ENCODE data around the gene SLC22A23.
A peak's percentile ranks its signal among the peaks of the same experiment; 100 is the strongest.

Gene SLC22A23

GRCh38 chr6:3500262-3501014 is 43.6 kb upstream of the SLC22A23 start (continued):
- TF ChIP-seq ZNF529 (tag by site-specific recombination; IDR thresholded peaks at IDR 0.05; ENCODE audit: insufficient replicate concordance) (no peak), ZNF843 (tag by site-specific recombination; IDR thresholded peaks at IDR 0.05) (peak; percentile 87), ZNF223 (tag by site-specific recombination; IDR thresholded peaks at IDR 0.05) (0 out of 2 replicates have a peak, but pooled peaks have one; percentile 62), ZSCAN23 (tag by site-specific recombination; IDR thresholded peaks at IDR 0.05) (no peak), ZSCAN4 (tag by site-specific recombination; IDR thresholded peaks at IDR 0.05) (no peak), ZNF157 (tag by site-specific recombination; IDR thresholded peaks at IDR 0.05) (no peak), PRDM1 (tag by site-specific recombination; IDR thresholded peaks at IDR 0.05) (no peak), ZNF791 (tag by site-specific recombination; IDR thresholded peaks at IDR 0.05) (no peak), ZNF837 (tag by site-specific recombination; IDR thresholded peaks at IDR 0.05) (no peak), GFI1B (tag by site-specific recombination; IDR thresholded peaks at IDR 0.05) (0 out of 2 replicates have a peak, but pooled peaks have one; percentile 7), YY2 (tag by site-specific recombination; IDR thresholded peaks at IDR 0.05) (no peak)

GRCh38 chr6:3499603-3500002 is 42.8 kb upstream of the SLC22A23 start:
- TF ChIP-seq ZNF704 (tag by site-specific recombination; IDR thresholded peaks at IDR 0.05), result no peak
- TF ChIP-seq ZNF148 (tag by site-specific recombination; IDR thresholded peaks at IDR 0.05; ENCODE audit: borderline replicate concordance), result no peak
- ChIA-PET CTCF (interaction anchor here (1.2 kb wide), 1 partner anchor 42 kb away, joined by 3 read pairs; no protein-coding TSS in a partner anchor), POLR2A (no interaction called here)
- H3K9me3 ChIP-seq (ENCODE audit: control insufficient read depth, insufficient read depth, low read depth, low read length), result no peaks in the 10 kb centered on the region
- H3K36me3 ChIP-seq (ENCODE audit: control insufficient read depth in 2 of 2, insufficient read depth in 1 of 2, low read length in 2 of 2), result no peaks in the 10 kb centered on the region
- H3K4me3 ChIP-seq (ENCODE audit: low read depth, low read length), result no peak overlapping the region
- H3K27ac ChIP-seq (ENCODE audit: extremely low read depth, low read depth, low read length), result peak overlapping the region; percentile 83
- peaks cover 22% of the 10 kb centered on the region for H3K4me1 ChIP-seq (ENCODE audit: control insufficient read depth, insufficient read depth, low read length)

GRCh38 chr6:3496395-3496794 is 39.5 kb upstream of the SLC22A23 start:
- H3K4me3 ChIP-seq (ENCODE audit: low read depth, low read length), result no peak overlapping the region
- ChIA-PET POLR2A (interaction anchor here (0.7 kb wide), 1 partner anchor 23 kb away, joined by 3 read pairs; no protein-coding TSS in a partner anchor), CTCF (interaction anchor here (1.0 to 1.5 kb wide), 2 partner anchors 15 to 235 kb away, joined by 4 to 7 read pairs; no protein-coding TSS in a partner anchor)
- no peak overlapping the region for H3K27ac ChIP-seq (ENCODE audit: extremely low read depth, low read depth, low read length)
- peaks cover 11% of the 10 kb centered on the region for H3K4me1 ChIP-seq (ENCODE audit: control insufficient read depth, insufficient read depth, low read length)
- H3K9me3 ChIP-seq (ENCODE audit: control insufficient read depth, insufficient read depth, low read depth, low read length), result no peaks in the 10 kb centered on the region
- no peak for TF ChIP-seq ZBTB11 (tag by site-specific recombination; conservative IDR thresholded peaks at IDR 0.05; ENCODE audit: low read depth)
- peak; percentile 87 for TF ChIP-seq ZNF366 (tag by site-specific recombination; conservative IDR thresholded peaks at IDR 0.05)
- no peaks in the 10 kb centered on the region for H3K36me3 ChIP-seq (ENCODE audit: control insufficient read depth in 2 of 2, insufficient read depth in 1 of 2, low read length in 2 of 2)
